GM19395 (cell line): ENCODE data around the gene FGD5.

ENCODE experiments used
- ATAC-seq: cut with Tn5 transposase; IDR thresholded peaks from one replicate; pipeline ENCODE4 v1.9.1; 2021; ENCODE audit warnings: mild to moderate bottlenecking, moderate library complexity; ENCODE audit not compliant: unreplicated experiment

Gene FGD5

GRCh38 chr3:14849638-14850230 is 31.0 kb downstream of the FGD5 start:
- no peak for ATAC-seq

- ATAC-seq = no peak
These were observed 33.4 kb downstream of the FGD5 start for GRCh38 chr3:14852058-14852594.

DNA sequence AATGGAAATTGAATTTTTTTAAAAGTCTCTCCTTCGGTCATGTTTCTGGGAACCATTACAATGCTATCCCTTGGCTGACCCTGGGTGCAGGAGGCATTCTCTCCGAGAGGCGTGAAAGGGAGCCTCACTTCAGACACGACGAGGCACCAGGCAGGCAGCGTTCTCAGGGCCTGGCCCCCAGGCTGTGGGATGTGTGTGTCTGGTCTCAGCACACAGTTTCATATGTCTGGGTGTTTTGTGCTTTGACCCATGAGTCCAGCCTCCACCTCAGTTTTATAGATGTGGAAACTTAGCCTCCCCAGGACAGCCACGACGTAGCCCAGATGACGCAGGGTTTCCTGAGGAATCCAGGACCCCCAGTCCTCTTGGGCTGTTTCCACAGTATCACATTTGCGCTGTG is 34.0 kb downstream of the FGD5 start:
- no peak for ATAC-seq

DNA sequence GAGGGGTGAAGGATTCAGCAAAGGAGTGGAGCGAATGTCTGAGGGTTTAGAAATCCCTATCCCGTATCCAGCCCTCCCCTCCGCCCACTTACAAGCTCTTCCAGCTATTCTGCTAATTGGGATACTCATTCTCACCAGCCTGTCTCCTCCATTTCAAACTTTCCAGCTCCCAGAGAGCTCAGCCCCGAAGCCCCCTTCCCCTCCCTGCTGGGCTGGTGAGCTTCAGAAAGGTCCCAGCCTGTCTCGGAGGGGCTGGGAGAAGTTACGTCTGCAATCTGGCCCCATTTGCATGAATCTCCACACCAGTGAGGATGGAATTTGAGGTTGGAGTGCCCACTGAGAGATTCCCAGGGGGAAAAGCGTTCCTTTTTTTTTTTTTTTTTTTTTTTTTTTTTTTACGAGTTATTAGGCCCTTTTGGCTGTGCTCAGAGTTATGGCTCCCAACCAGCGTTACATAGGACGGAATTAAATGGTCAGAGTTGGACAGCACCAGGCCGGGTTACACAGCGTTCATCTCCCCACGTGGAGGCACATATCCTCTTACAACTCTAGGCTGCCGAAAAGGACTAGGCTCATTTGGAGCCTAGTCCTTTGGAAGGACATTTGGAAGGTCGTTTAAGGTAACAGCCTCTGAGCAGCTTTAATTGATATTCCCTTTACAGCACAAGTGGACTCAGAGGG is 34.6 kb downstream of the FGD5 start:
- ATAC-seq = no peak

DNA sequence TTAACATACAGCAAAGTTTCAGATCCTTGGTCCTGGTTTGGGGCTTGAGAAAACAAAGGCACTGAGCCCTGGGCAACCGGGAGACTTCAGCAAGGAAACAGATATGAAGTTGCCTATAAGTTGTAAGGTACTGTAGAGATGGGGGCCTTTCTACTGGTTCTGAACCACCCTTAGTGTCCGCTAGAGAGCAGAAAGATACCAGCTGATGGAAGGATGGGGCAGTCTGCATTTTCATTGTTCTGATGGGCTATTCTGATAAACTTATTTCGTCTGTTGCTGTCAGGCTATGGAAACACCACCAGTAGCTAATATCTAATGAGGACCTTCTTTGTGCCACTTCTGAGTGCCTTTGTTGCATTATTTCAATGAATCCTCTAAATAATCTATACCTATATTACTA is 38.7 kb downstream of the FGD5 start:
- no peak for ATAC-seq

DNA sequence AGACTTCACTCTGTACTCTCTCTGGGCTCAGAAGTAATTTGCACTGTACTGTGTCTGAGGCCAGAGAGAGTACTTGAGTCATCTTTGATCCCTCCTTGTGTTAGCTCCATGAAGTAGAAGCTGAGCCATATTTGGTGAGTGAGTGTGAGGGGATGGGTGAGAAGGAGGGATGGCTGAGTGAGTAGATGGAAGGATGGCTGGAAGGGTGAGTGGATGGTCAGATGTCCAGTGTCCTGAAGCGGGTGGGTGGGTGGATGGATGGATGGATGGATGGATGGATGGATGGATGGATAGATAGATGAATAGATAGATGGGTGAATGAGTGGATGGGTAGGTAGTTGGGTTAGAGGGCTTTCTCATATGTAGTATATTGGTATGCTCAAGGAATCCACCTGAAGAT is 39.3 kb downstream of the FGD5 start:
- no peak for ATAC-seq

DNA sequence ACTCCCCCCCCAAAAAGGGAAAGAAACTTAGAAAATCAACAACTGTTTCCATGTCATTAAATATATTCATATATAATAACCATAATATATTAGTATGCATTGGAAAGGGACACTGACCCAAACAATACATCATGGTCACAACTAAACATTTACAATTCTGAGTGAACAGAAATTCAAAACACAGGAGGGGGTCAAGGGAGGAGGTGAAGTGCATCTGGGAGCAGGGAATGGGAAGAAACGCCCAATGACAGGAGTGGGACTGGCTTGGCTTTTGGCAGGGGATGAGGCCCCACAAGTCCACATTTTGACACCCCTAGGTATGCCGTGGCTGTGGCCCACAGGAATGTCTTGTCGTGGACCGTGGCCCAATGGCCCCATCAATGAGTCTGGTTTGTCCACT is 41.1 kb downstream of the FGD5 start:
- no peak for ATAC-seq

DNA sequence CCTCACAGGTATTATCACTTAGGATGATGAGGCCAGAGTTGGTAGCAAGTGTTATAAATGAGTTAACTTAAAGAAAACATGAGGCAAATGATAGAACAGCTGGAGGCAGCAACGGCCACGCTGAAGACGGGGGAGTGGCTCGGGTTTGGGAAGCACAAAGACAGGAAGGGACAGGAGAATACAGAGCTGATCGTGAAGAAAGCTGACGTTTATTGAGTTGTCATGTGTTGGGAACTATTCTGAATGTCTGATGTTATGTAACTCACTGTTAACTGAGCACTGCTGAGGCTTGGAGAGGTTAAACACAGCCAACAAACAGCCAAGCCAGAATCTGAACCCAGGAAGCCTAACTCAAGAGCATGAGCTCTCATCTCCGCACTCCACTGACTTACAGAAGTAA is 42.3 kb downstream of the FGD5 start:
- no peak for ATAC-seq

DNA sequence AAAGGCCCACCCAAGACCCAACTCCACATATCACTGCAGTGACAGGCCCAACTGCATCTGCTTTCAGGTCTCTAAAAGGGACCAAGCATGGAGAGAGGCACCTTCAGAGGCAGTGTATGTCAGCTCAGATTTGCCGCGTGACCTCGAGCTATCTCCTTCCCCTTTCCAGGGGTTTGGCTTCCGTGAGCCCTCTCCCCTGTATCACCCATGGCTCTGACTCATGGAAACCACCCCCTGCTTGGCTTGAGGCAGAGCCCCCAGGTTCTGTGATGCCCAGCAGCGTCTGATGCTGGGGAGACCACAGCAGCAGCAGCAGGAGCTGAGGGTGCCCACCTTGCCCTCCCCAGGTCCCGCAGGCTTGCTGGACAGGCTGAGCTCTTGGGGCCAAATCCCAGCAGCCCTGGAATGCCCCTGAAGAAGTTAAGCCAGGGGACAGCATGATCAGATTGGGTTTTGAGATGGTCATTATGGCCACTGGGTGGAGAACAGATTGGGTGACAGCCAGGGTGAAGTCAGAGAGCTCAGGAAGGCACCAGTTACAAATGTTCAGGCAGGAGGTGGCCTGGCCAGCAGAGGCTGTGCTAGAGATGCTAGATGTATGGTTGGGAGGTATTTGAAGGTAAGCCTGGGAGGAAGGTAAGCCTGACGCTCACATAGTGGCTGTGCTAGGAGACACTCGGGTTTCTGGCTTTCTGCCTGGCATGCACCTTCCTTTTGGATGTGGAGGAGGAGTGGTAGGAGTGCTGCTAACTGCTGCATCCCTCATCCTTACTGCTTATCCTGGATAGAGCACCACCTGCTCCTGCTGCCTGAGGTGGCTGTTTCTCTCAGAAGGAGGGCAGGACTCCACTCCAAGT is 42.9 kb downstream of the FGD5 start:
- ATAC-seq = no peak

DNA sequence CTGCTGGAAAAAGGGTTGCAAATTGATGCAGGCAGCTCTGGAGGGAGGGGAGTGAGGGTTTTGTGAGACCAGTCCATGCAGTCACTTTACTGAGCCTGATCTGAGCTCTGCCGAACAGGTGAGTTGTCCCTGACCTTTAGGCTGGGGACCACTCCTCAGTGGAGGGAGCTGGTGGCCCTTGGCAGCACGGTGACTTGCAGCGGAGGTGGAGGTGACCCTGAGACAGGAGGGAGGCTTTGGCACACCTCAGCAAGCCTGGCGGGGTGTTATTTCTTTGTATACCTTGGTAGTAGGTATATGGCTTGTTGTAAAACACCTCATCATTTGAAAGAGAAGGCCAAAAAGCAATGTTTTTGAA is 43.5 kb downstream of the FGD5 start:
- no peak for ATAC-seq

GRCh38 chr3:14862661-14863230 is 44.0 kb downstream of the FGD5 start:
- ATAC-seq = no peak

DNA sequence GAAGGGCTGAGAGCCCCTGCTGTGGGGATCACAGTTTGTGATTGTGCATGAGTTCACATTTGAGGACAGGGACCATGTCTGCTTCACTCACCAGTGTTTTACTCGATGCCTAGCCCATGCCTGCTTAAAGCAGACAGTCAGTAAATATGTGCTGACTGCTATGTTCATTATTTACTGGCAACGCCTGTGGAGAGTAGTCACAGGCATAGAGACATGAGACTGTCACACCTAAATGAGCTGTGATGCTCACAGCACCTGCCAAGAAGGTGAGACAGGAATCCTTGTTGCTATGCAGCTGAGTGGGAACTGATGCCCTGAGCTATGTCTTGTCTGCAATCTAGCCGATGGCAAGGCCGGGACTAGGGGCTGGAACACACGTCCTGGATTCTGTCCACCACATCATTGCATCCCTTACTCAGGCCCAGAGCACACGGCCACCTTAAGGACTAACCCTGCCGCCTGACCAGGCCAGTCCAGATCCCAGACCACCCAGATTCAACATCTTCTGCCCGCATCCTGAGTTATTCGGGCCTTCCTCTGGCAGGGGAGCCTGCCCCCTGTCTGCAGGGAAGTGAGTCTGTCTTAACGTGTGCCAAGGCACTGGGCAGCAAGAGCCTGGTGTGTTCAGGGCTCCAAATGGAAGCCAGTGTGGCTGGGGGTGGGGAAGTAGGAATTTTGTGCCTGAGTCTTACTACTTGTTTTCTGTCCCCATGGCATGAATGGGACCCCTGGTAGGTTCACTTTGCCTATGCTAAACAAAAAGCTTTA is 44.8 kb downstream of the FGD5 start:
- ATAC-seq = no peak

- ATAC-seq = no peak
These were observed 45.4 kb downstream of the FGD5 start for GRCh38 chr3:14864131-14864530.

DNA sequence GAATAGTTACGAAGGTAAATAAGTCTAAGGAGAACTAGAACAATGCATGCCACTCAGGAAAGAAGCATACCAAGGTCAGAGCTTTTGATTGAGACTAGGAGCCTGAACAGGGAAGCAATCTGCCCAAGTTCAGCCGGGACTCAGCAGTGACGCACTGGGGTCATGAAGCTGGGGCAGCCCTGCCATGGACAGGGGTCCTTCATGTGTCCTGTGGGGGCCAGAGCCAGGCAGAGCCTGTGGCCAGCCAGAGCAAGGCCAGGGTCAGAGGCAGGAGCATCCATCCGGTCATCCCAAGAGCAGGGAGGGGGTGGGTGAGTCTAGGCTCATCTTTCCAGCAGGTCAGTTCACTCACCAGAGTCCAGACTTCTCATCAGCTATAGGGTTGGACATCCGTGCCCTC is 47.9 kb downstream of the FGD5 start:
- ATAC-seq = no peak

DNA sequence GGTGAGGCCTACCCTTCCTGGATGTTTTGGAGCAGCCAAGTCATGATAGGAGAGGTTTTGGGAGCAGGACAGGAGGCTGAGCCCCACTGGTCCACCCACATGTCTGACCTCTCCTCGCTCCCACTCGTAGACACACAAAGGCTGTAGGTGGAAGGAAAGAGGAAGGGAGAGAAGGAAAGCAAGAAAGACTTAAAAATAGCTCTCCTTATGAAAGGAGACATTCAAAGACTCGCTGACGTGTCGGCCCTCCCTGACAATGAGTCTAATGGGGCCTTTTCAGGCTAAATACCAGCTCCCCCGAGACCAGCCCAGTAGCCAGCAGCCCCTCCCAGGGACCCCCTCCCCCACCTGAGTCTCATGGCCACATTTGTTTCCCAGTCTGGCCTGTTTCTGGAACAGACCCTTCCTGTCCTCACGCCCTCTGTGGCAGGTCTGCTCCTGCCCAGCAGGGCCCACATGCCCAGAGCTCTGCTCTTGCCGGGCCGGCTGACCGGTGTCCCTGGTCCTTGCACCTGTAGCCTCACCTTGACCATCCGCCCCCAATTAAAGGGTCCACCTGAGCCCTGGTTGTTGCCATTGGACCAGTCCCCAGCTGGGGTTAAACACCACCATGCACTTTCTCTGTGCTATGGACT is 49.3 kb downstream of the FGD5 start:
- no peak for ATAC-seq

DNA sequence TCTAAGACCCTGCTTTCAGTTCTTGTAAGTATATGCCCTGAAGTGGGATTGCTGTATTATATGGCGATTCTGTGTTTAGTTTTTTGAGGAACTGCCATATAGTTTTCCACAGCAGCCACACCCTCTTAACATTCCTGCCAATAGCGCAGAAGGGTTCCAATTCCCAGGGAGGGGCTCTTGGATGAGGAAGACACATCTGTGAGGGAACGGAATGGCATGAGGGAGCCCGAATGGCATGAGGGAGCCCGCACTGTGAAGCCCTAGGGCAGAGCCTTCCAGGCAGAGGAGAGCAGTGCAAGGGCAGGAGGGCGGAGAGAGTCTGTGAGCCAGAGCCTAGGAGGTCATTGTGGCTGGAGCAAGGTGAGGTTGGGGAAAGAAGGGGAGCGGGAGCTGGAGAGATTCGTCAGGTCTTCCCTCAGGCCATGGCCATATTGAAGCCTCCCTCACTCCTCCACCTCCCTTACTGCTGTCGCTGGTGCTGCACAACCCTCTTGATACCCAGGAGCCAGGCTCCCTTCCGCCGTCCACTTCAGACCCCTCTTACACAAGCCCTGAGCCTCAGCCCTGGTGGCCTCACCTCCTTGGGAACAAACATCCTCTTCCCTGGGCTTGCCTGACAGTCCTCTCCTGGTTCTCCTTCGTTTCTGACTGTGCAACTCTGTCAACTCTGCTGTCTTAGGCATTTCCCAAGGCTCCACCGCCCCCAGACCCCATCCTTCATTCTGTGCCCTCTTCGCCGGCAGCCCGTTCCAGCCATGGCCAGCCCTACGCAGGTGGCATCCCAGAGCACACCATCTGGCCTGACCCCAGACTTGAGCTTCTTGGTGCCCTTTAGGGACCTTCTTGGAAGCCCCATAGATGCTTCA is 51.4 kb downstream of the FGD5 start:
- no peak for ATAC-seq

GRCh38 chr3:14870783-14871060 is 52.0 kb downstream of the FGD5 start:
- ATAC-seq = no peak

- ATAC-seq = no peak
These were observed 52.9 kb downstream of the FGD5 start for GRCh38 chr3:14871456-14872200.

DNA sequence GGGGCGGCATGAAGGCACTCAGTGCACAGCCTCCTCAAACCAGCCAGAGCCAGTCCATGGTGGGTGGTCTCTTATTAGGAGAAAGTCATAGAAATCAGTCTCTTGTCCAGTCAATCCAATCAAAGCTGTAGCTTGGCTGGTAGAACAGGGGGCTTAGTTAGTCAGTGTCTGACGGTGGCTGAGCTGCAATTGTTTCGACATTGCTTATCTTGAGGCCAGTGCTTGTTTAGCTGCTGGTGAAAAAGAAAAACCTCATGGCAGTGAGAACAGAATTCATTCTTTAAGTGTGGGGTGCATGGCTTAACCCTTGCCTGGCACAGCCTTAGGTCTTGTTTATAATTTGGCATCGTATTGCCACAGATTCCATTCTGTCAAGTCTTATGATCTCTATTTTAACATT is 53.9 kb downstream of the FGD5 start:
- ATAC-seq = no peak
